ENCODE data around the gene FLNC. TPM values are rescaled to one million over a fixed set of nuclear protein-coding genes. Genes with fewer than 3 reads are reported as not detected.

Gene FLNC
- total and polyA plus RNA-seq, 3 experiments from 2014 or later: not detected

GRCh38 chr7:128869138-128869943 lies 39.1 kb downstream of the FLNC start:
- ChIA-PET POLR2A (no interaction called here), CTCF (interaction anchor here (2.3 kb wide), 1 partner anchor 14 kb away, joined by 12 read pairs; no protein-coding TSS in a partner anchor)
- Histone ChIP-seq H3K27ac (ENCODE audit: low read depth, low read length) (no peak overlapping the region), H3K27me3 (ENCODE audit: insufficient read depth, low read length, poor library complexity, severe bottlenecking) (no peaks in the 10 kb centered on the region), H3K9me3 (ENCODE audit: low read length) (no peaks in the 10 kb centered on the region), H3K4me1 (ENCODE audit: insufficient read depth, low read length) (peaks cover 5% of the 10 kb centered on the region), H3K4me3 (ENCODE audit: low read length) (peak overlapping the region; percentile 39), H3K36me3 (ENCODE audit: insufficient read depth, low read length) (peaks cover 11% of the 10 kb centered on the region)
- H3K4me3 Mint-ChIP-seq: peak overlapping the region; percentile 55 to 89 (median 70)
- H3K4me1 Mint-ChIP-seq: peaks cover 16 to 36% (median 29%) of the 10 kb centered on the region in 3 donors
- H3K27ac Mint-ChIP-seq: no peak overlapping the region
- H3K9me3 Mint-ChIP-seq: no peaks in the 10 kb centered on the region
- no peaks in the 10 kb centered on the region for H3K27me3 Mint-ChIP-seq
- H3K36me3 Mint-ChIP-seq: peaks cover 3 to 18% (median 3%) of the 10 kb centered on the region in 3 donors
- peak; percentile 29 to 62 (median 34) for DNase-seq

GRCh38 chr7:128869944-128870285 lies 39.7 kb downstream of the FLNC start:
- peaks cover 4% of the 10 kb centered on the region for H3K4me1 ChIP-seq (ENCODE audit: insufficient read depth, low read length)
- no peaks in the 10 kb centered on the region for H3K27me3 ChIP-seq (ENCODE audit: insufficient read depth, low read length, poor library complexity, severe bottlenecking)
- H3K9me3 ChIP-seq (ENCODE audit: low read length): no peaks in the 10 kb centered on the region
- Mint-ChIP-seq H3K27ac (peak overlapping the region in 3 of 8 donors; percentile 8 to 73 (median 61)), H3K4me3 (peak overlapping the region; percentile 76 to 92 (median 82)), H3K9me3 (no peaks in the 10 kb centered on the region), H3K27me3 (no peaks in the 10 kb centered on the region), H3K4me1 (peaks cover 12 to 31% (median 24%) of the 10 kb centered on the region in 3 donors), H3K36me3 (peaks cover 3 to 15% (median 3%) of the 10 kb centered on the region in 3 donors)
- no peak overlapping the region for H3K4me3 ChIP-seq (ENCODE audit: low read length)
- POLR2A ChIA-PET: no interaction called here
- CTCF ChIA-PET: interaction anchor here (2.3 kb wide), 1 partner anchor 14 kb away, joined by 12 read pairs; no protein-coding TSS in a partner anchor
- no peak overlapping the region for H3K27ac ChIP-seq (ENCODE audit: low read depth, low read length)
- H3K36me3 ChIP-seq (ENCODE audit: insufficient read depth, low read length): peaks cover 10% of the 10 kb centered on the region
- DNase-seq: no peak

GRCh38 chr7:128871050-128871449 lies 40.8 kb downstream of the FLNC start:
- Histone ChIP-seq H3K4me1 (ENCODE audit: insufficient read depth, low read length) (peaks cover 4% of the 10 kb centered on the region), H3K9me3 (ENCODE audit: low read length) (no peaks in the 10 kb centered on the region), H3K27ac (ENCODE audit: low read depth, low read length) (no peak overlapping the region), H3K27me3 (ENCODE audit: insufficient read depth, low read length, poor library complexity, severe bottlenecking) (no peaks in the 10 kb centered on the region), H3K36me3 (ENCODE audit: insufficient read depth, low read length) (no peaks in the 10 kb centered on the region), H3K4me3 (ENCODE audit: low read length) (no peak overlapping the region)
- H3K9me3 Mint-ChIP-seq: no peaks in the 10 kb centered on the region
- peak overlapping the region; percentile 45 to 89 (median 81) for H3K4me3 Mint-ChIP-seq
- POLR2A ChIA-PET: interaction anchor here (0.6 kb wide), 1 partner anchor 527 kb away, joined by 6 read pairs; no protein-coding TSS in a partner anchor
- CTCF ChIA-PET: interaction anchor here (1.3 kb wide), 1 partner anchor 13 kb away, joined by 3 read pairs; no protein-coding TSS in a partner anchor
- H3K27ac Mint-ChIP-seq: peak overlapping the region in 2 of 8 donors; percentile 23 to 82
- peaks cover 0 to 5% (median 0%) of the 10 kb centered on the region in 3 donors for H3K36me3 Mint-ChIP-seq
- no peak for DNase-seq
- H3K27me3 Mint-ChIP-seq: no peaks in the 10 kb centered on the region
- H3K4me1 Mint-ChIP-seq: peaks cover 6 to 21% (median 15%) of the 10 kb centered on the region in 3 donors

- no peaks in the 10 kb centered on the region for H3K9me3 ChIP-seq (ENCODE audit: low read length)
- POLR2A ChIA-PET: no interaction called here
Measured at GRCh38 chr7:128872394-128872824, 42.2 kb downstream of the FLNC start.

GRCh38 chr7:128873234-128873633 lies 43.0 kb downstream of the FLNC start:
- Mint-ChIP-seq H3K9me3 (no peaks in the 10 kb centered on the region), H3K27me3 (no peaks in the 10 kb centered on the region), H3K36me3 (no peaks in the 10 kb centered on the region), H3K4me3 (no peak overlapping the region), H3K27ac (no peak overlapping the region), H3K4me1 (peaks cover 3 to 13% (median 5%) of the 10 kb centered on the region in 3 donors)
- H3K27ac ChIP-seq (ENCODE audit: low read depth, low read length): no peak overlapping the region
- ChIA-PET POLR2A (no interaction called here), CTCF (no interaction called here)
- H3K27me3 ChIP-seq (ENCODE audit: insufficient read depth, low read length, poor library complexity, severe bottlenecking): no peaks in the 10 kb centered on the region
- no peaks in the 10 kb centered on the region for H3K36me3 ChIP-seq (ENCODE audit: insufficient read depth, low read length)
- no peaks in the 10 kb centered on the region for H3K9me3 ChIP-seq (ENCODE audit: low read length)
- no peak for DNase-seq
- no peak overlapping the region for H3K4me3 ChIP-seq (ENCODE audit: low read length)
- H3K4me1 ChIP-seq (ENCODE audit: insufficient read depth, low read length): peaks cover 4% of the 10 kb centered on the region

More at GRCh38 chr7:128872394-128872824, 42.2 kb downstream of the FLNC start:
- H3K4me1 ChIP-seq (ENCODE audit: insufficient read depth, low read length): peaks cover 4% of the 10 kb centered on the region
- no peaks in the 10 kb centered on the region for H3K36me3 ChIP-seq (ENCODE audit: insufficient read depth, low read length)
- no peaks in the 10 kb centered on the region for H3K9me3 Mint-ChIP-seq
- H3K4me3 Mint-ChIP-seq: no peak overlapping the region
- no peaks in the 10 kb centered on the region for H3K36me3 Mint-ChIP-seq
- H3K27ac ChIP-seq (ENCODE audit: low read depth, low read length): no peak overlapping the region
- H3K4me3 ChIP-seq (ENCODE audit: low read length): no peak overlapping the region
- H3K4me1 Mint-ChIP-seq: peaks cover 3 to 17% (median 5%) of the 10 kb centered on the region in 3 donors
- CTCF ChIA-PET: interaction anchor here (0.7 kb wide), 1 partner anchor 13 kb away, joined by 3 read pairs; no protein-coding TSS in a partner anchor
- H3K27ac Mint-ChIP-seq: no peak overlapping the region
- no peaks in the 10 kb centered on the region for H3K27me3 Mint-ChIP-seq
- no peak for DNase-seq
- no peaks in the 10 kb centered on the region for H3K27me3 ChIP-seq (ENCODE audit: insufficient read depth, low read length, poor library complexity, severe bottlenecking)

- no peak for DNase-seq
- ChIA-PET CTCF (interaction anchor here (1.7 kb wide), 1 partner anchor 9 kb away, joined by 7 read pairs; no protein-coding TSS in a partner anchor), POLR2A (no interaction called here)
- Histone ChIP-seq H3K4me1 (ENCODE audit: insufficient read depth, low read length) (peaks cover 4% of the 10 kb centered on the region), H3K27me3 (ENCODE audit: insufficient read depth, low read length, poor library complexity, severe bottlenecking) (no peaks in the 10 kb centered on the region), H3K9me3 (ENCODE audit: low read length) (no peaks in the 10 kb centered on the region), H3K27ac (ENCODE audit: low read depth, low read length) (no peak overlapping the region), H3K36me3 (ENCODE audit: insufficient read depth, low read length) (no peaks in the 10 kb centered on the region), H3K4me3 (ENCODE audit: low read length) (no peak overlapping the region)
- H3K27me3 Mint-ChIP-seq: no peaks in the 10 kb centered on the region
- no peak overlapping the region for H3K4me3 Mint-ChIP-seq
- H3K36me3 Mint-ChIP-seq: no peaks in the 10 kb centered on the region
- peaks cover 3 to 7% (median 5%) of the 10 kb centered on the region in 3 donors for H3K4me1 Mint-ChIP-seq
- no peak overlapping the region for H3K27ac Mint-ChIP-seq
- H3K9me3 Mint-ChIP-seq: no peaks in the 10 kb centered on the region
Measured at GRCh38 chr7:128874140-128875031, 44.2 kb downstream of the FLNC start.

- Mint-ChIP-seq H3K36me3 (no peaks in the 10 kb centered on the region), H3K27ac (no peak overlapping the region), H3K4me3 (no peak overlapping the region), H3K27me3 (no peaks in the 10 kb centered on the region), H3K4me1 (peaks cover 0 to under 1% (median 0%) of the 10 kb centered on the region in 3 donors), H3K9me3 (no peaks in the 10 kb centered on the region)
- Histone ChIP-seq H3K4me3 (ENCODE audit: low read length) (no peak overlapping the region), H3K36me3 (ENCODE audit: insufficient read depth, low read length) (no peaks in the 10 kb centered on the region), H3K27ac (ENCODE audit: low read depth, low read length) (no peak overlapping the region), H3K27me3 (ENCODE audit: insufficient read depth, low read length, poor library complexity, severe bottlenecking) (no peaks in the 10 kb centered on the region), H3K4me1 (ENCODE audit: insufficient read depth, low read length) (no peaks in the 10 kb centered on the region), H3K9me3 (ENCODE audit: low read length) (no peaks in the 10 kb centered on the region)
- CTCF ChIA-PET: interaction anchor here (1.7 kb wide), 1 partner anchor 8 kb away, joined by 7 read pairs; no protein-coding TSS in a partner anchor
- no peak for DNase-seq
- POLR2A ChIA-PET: interaction anchor here (0.6 kb wide), 1 partner anchor 32 kb away, joined by 7 read pairs; no protein-coding TSS in a partner anchor
Measured at GRCh38 chr7:128875523-128875948, 45.3 kb downstream of the FLNC start.
